BJ (cell line): ENCODE measurements around the gene KCNJ6. TPM values are rescaled to one million over a fixed set of nuclear protein-coding genes. Genes with fewer than 3 reads are reported as not detected.

Experiments used
- CTCF ChIA-PET: fragments of 350-600 bp; formaldehyde crosslinking; extraction: SDS; loops from one replicate; lab custom pipeline; 2021; ENCODE audit warnings: antibody characterized with exemption, inconsistent platforms; lab: Yijun Ruan, JAX
- POLR2A ChIA-PET: fragments of 300-600 bp; sonication (Branson Sonifier 250); formaldehyde crosslinking; extraction: SDS; loops from one replicate; lab custom pipeline; 2021; ENCODE audit warnings: antibody characterized with exemption; lab: Charles Lee
- DNase-seq: peaks from one replicate; pipeline ENCODE4 v3.0.0-alpha.2; 2011; ENCODE audit warnings: low read depth
- H3K27me3 ChIP-seq: 2 replicates; pipeline ENCODE4 v1.6.0; 2011; ENCODE audit warnings: low read length; ENCODE audit not compliant: control insufficient read depth, insufficient read depth
- H3K36me3 ChIP-seq: 2 replicates; pipeline ENCODE4 v1.5.1; 2011; ENCODE audit warnings: low read length; ENCODE audit not compliant: control insufficient read depth, insufficient read depth
- H3K4me3 ChIP-seq: 2 replicates; pipeline ENCODE4 v1.5.1; 2011; ENCODE audit warnings: low read depth, mild to moderate bottlenecking, control low read depth, low read length
- polyA plus RNA-seq: library from polyadenylated mRNA; depleted of rRNA; stranded (reverse); fragments of >200 nt; gene quantifications from 2 replicates; pipeline ENCODE4 v1.2.3, GENCODE V29; 2011
- TF ChIP-seq, protein P1 (sequence below): IDR thresholded peaks from 2 replicates; pipeline ENCODE4 v1.5.1; 2011; ENCODE audit warnings: low read depth, mild to moderate bottlenecking, control low read depth, inconsistent platforms, low read length, moderate library complexity; ENCODE audit not compliant: insufficient read depth

Gene KCNJ6
- polyA plus RNA-seq, 1 experiment, result 0.01 TPM

DNA sequence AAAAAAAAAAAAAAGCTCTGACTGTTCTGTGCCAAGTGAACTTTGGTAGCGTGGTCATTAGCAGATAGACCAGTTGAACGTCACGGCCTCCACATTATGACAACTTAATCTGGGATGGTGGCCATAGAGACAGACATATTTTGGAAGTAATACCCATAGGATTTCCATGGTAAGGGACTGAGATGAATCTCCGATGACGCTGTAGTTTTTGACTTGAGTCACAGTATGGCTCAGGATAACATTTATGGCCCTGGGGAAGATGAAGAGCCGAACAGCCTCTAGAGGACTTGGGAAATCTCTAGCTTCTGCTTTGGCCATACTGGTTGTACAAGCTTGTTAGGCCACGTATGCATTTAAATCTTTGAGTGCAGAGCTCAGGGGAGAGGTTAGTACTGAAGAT lies 214.0 kb downstream of the KCNJ6 start:
- ChIA-PET CTCF (interaction anchor here (0.7 to 3.0 kb wide), 4 partner anchors 9 to 654 kb away, joined by 3 to 27 read pairs (median 14); no protein-coding TSS in a partner anchor), POLR2A (no interaction called here)
- Histone ChIP-seq H3K4me3 (no peak overlapping the region), H3K36me3 (no peaks in the 10 kb centered on the region), H3K27me3 (peaks cover 2% of the 10 kb centered on the region)
- TF ChIP-seq, protein P1, sequence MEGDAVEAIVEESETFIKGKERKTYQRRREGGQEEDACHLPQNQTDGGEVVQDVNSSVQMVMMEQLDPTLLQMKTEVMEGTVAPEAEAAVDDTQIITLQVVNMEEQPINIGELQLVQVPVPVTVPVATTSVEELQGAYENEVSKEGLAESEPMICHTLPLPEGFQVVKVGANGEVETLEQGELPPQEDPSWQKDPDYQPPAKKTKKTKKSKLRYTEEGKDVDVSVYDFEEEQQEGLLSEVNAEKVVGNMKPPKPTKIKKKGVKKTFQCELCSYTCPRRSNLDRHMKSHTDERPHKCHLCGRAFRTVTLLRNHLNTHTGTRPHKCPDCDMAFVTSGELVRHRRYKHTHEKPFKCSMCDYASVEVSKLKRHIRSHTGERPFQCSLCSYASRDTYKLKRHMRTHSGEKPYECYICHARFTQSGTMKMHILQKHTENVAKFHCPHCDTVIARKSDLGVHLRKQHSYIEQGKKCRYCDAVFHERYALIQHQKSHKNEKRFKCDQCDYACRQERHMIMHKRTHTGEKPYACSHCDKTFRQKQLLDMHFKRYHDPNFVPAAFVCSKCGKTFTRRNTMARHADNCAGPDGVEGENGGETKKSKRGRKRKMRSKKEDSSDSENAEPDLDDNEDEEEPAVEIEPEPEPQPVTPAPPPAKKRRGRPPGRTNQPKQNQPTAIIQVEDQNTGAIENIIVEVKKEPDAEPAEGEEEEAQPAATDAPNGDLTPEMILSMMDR, result no peak
- DNase-seq, result no peak

DNA sequence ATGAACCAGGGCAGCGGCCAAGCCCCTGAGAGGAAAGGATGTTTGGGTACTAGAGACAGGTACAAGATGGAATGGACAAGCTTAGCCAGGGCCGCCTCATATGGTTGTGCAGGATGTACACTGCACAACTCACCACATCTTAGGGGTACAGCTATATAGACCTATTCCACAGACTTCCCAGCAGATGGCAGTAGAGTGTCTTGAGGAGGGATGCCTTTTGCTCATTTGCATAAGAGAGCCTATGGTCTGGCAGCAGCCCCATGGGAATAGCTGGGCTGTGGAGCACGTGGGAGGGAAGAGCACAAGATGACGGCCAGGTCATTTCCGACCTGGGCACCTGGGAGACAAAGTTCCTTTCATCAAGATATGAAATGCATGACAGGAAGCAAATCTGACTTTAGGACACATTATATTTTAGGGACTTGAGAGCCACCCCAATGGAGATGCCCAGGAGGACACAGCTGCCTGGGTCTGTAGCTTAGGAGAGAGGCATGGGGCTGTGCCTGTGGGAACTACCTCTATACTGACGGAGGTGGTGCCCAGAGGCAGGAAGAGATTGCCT lies 215.5 kb downstream of the KCNJ6 start:
- ChIA-PET CTCF (interaction anchor here (0.7 to 3.0 kb wide), 24 partner anchors 10 to 655 kb away, joined by 3 to 27 read pairs (median 4); no protein-coding TSS in a partner anchor), POLR2A (no interaction called here)
- Histone ChIP-seq H3K4me3 (no peak overlapping the region), H3K27me3 (peaks cover 7% of the 10 kb centered on the region), H3K36me3 (no peaks in the 10 kb centered on the region)
- no peak for DNase-seq
- TF ChIP-seq, protein P1, result peak; percentile 82

DNA sequence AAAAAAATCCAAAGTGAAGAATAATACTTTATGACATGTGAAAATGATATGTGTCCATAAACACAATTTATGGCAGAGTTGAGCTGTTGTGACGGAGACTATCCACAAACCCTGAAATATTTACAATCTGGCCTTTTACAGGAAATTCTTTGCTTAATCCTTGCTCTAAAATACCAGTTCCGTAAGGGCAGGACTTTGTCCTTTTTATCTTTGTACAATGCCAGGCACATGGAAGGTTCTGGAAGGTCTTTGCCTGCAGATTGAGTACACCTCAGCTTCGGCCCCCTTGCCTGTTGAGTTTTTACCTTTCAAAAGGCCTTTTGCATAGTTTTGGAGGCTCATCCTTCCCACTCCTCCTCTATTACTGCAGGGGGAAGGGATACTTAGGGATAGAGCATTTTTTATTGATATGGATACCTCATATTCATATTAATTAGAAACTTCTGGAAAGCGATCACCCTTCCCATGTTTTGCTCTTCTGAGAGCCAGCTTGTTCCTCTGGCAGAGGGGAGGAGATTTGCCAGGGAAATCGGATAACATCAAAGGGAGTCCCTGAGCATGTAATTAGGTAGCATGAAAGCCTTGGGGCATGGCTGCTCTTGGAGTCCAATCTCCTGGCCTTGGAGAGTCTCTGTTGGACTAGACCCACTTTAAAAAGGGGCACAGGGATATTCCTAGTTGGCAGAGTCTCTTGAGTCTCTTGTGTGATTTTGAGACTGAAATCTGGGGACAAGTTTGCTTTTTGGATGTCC lies 217.1 kb downstream of the KCNJ6 start:
- peaks cover 7% of the 10 kb centered on the region for H3K27me3 ChIP-seq
- no peak for DNase-seq
- POLR2A ChIA-PET, result no interaction called here
- TF ChIP-seq, protein P1, result no peak
- CTCF ChIA-PET, result interaction anchor here (0.8 to 2.9 kb wide), 4 partner anchors 8 to 653 kb away, joined by 3 to 16 read pairs (median 8); no protein-coding TSS in a partner anchor
- H3K36me3 ChIP-seq, result no peaks in the 10 kb centered on the region
- no peak overlapping the region for H3K4me3 ChIP-seq

DNA sequence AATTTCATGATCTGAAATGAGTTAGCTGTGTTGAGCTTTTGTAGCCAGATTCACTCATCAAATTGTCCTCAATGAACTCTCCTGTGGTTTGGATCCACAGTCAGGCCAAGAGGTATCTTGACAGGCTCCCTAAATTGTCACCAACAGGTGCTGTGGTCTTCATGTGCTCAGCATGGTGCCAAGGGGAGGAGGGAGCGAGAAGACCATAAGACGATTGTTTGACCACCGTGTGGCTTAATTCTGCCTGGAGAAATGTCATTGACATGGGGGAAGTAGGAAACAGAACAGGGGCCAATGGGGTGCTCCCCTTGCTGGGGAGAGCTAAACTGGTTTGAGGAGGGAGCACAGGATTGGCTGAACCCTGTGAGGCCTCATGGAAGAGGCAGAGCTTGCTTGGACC lies 219.3 kb downstream of the KCNJ6 start:
- peaks cover 7% of the 10 kb centered on the region for H3K27me3 ChIP-seq
- TF ChIP-seq, protein P1, result no peak
- DNase-seq, result no peak
- no peak overlapping the region for H3K4me3 ChIP-seq
- POLR2A ChIA-PET, result no interaction called here
- no peaks in the 10 kb centered on the region for H3K36me3 ChIP-seq
- CTCF ChIA-PET, result interaction anchor here (0.8 to 2.5 kb wide), 5 partner anchors 43 to 659 kb away, joined by 3 to 10 read pairs (median 3); no protein-coding TSS in a partner anchor

DNA sequence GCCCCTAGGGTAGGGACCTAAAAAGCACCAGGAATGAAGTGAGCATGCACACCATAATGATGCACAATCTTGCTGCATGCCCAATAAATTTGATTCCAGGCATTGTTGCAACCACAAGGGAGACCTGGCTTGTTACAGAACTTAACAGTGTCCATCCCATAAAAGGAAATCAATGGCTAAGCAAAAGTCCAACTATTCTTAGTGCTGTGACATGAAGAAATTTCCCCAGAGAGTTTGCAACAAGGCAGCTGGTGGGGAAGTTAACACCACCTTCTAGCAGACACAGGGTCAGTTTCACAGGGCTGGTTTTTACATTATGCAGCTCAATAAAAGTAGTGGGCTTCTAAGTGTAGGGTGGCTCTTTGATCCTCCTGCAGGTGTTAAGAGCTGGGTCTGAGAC lies 221.1 kb downstream of the KCNJ6 start:
- TF ChIP-seq, protein P1, result no peak
- CTCF ChIA-PET, result interaction anchor here (0.6 to 2.6 kb wide), 6 partner anchors 17 to 661 kb away, joined by 3 to 15 read pairs (median 10); no protein-coding TSS in a partner anchor
- H3K4me3 ChIP-seq, result no peak overlapping the region

More for the DNA sequence above, 221.1 kb downstream of the KCNJ6 start:
- POLR2A ChIA-PET, result no interaction called here
- DNase-seq, result no peak
- H3K36me3 ChIP-seq, result no peaks in the 10 kb centered on the region
- H3K27me3 ChIP-seq, result peaks cover 5% of the 10 kb centered on the region
